Right lobe of liver (tissue), 4 donors: ENCODE data around the gene RIMKLA.

Experiments
- CTCF ChIP-seq, 4 donors: fragments of 200-600 bp in 3 of 4; fragments of 450-650 bp in 1 of 4; IDR thresholded peaks; one replicate each; pipeline versions ENCODE4 v1.5.1 to v1.8.0; 2016 to 2022; ENCODE audit warnings: antibody characterized with exemption in 4 of 4, mild to moderate bottlenecking in 2 of 4
- POLR2A ChIP-seq: fragments of 450-650 bp; IDR thresholded peaks from one replicate; pipeline ENCODE4 v1.6.1; 2017; ENCODE audit warnings: antibody characterized with exemption, mild to moderate bottlenecking
- donor health status: DM: no; HTN: no; CAD: no.
- donor health status: DM: no; HTN: no; CAD: no.
- donor health status: DM: no; HTN: yes; CAD: no.

GRCh38 chr1:42433369-42433768 lies 52.8 kb downstream of the RIMKLA start:
- no peak for TF ChIP-seq CTCF (IDR thresholded peaks at IDR 0.05)
- TF ChIP-seq POLR2A = no peak
